DMS 273 (cell line): ENCODE results near the gene PCDHGA10.
"Not testable (repeated sequence)": the region's sequence is repeated elsewhere in the genome, so short reads cannot be mapped to it uniquely, and the experiment has no call there.

ENCODE experiments used
- DNase-seq: peaks from one replicate; lab custom pipeline; 2025; ENCODE audit not compliant: unreplicated experiment; lab: John Stamatoyannopoulos, UW

PCDHGA10 gene

GRCh38 chr5:141420855-141421488 is 8.2 kb downstream of the PCDHGA10 start, which contains the start of gene PCDHGA11:
Gene PCDHGA11 (plus strand): TSS chr5:141421051. CDS start chr5:141421228, 177 bp downstream.
- peak; percentile 6 for DNase-seq

- no peak for DNase-seq
Observed at GRCh38 chr5:141421489-141421855, 8.7 kb downstream of the PCDHGA10 start.

GRCh38 chr5:141422742-141423291 is 10.0 kb downstream of the PCDHGA10 start:
- DNase-seq = no peak

GRCh38 chr5:141427783-141428426 is 15.1 kb downstream of the PCDHGA10 start:
- no peak for DNase-seq

- DNase-seq = no peak
Observed at GRCh38 chr5:141430332-141431113, 17.7 kb downstream of the PCDHGA10 start, which contains the start of gene PCDHGA12. Gene PCDHGA12 (plus strand): TSS chr5:141430507. CDS start chr5:141430760, 253 bp downstream.

GRCh38 chr5:141431286-141431685 is 18.5 kb downstream of the PCDHGA10 start:
- no peak for DNase-seq

GRCh38 chr5:141432308-141432707 is 19.5 kb downstream of the PCDHGA10 start:
- not testable (repeated sequence) for DNase-seq

GRCh38 chr5:141432726-141433125 is 19.9 kb downstream of the PCDHGA10 start:
- not testable (repeated sequence) for DNase-seq

GRCh38 chr5:141434006-141434405 is 21.2 kb downstream of the PCDHGA10 start:
- DNase-seq = no peak

- no peak for DNase-seq
Observed at GRCh38 chr5:141437221-141437620, 24.4 kb downstream of the PCDHGA10 start.

- no peak for DNase-seq
Observed at GRCh38 chr5:141439411-141440141, 26.8 kb downstream of the PCDHGA10 start.

- DNase-seq = no peak
Observed at GRCh38 chr5:141440341-141440740, 27.6 kb downstream of the PCDHGA10 start.

GRCh38 chr5:141441571-141442170 is 28.9 kb downstream of the PCDHGA10 start:
- no peak for DNase-seq

GRCh38 chr5:141465351-141465750 is 52.6 kb downstream of the PCDHGA10 start:
- DNase-seq = no peak
